IgD-negative memory B cell (primary cell): ENCODE measurements around the gene BRME1. TPM values are rescaled to one million over a fixed set of nuclear protein-coding genes. Genes with fewer than 3 reads are reported as not detected.

Experiments
- H3K27ac Mint-ChIP-seq, 3 donors: one replicate each; pipeline ENCODE4 v1.8.0; 2020 to 2022; ENCODE audit warnings: mild to moderate bottlenecking in 3 of 3, mixed read lengths in 3 of 3, moderate library complexity in 1 of 3
- H3K27me3 Mint-ChIP-seq: one replicate; pipeline ENCODE4 v1.8.0; 2021; ENCODE audit warnings: mixed read lengths
- H3K36me3 Mint-ChIP-seq: one replicate; pipeline ENCODE4 v1.8.0; 2020; ENCODE audit warnings: mild to moderate bottlenecking, mixed read lengths
- H3K4me1 Mint-ChIP-seq, 3 donors: one replicate each; pipeline ENCODE4 v1.8.0; 2020 to 2022; ENCODE audit warnings: mixed read lengths in 3 of 3, mild to moderate bottlenecking in 1 of 3
- H3K4me3 Mint-ChIP-seq, 4 donors: one replicate each; pipeline ENCODE4 v1.8.0; 2020 to 2022; ENCODE audit warnings: mild to moderate bottlenecking in 4 of 4, mixed read lengths in 4 of 4, moderate library complexity in 3 of 4
- H3K9me3 Mint-ChIP-seq, 3 donors: one replicate each; pipeline ENCODE4 v1.8.0; 2020 to 2021; ENCODE audit warnings: mixed read lengths in 3 of 3, mild to moderate bottlenecking in 1 of 3
- polyA plus RNA-seq: library from polyadenylated mRNA; unstranded; fragments of 300-500 nt; fragmentation: Illumina TruSeq; gene quantifications from one replicate; pipeline ENCODE4 v1.2.3, GENCODE V29; 2021

BRME1 gene
- polyA plus RNA-seq, 1 donor from 2014 or later = not detected

- H3K4me3 Mint-ChIP-seq = peak overlapping the region in 2 of 4 donors; percentile 83 to 90
- peaks cover 27% of the 10 kb centered on the region for H3K27me3 Mint-ChIP-seq
- no peak overlapping the region for H3K27ac Mint-ChIP-seq
Observed at GRCh38 chr19:13872339-13872694, 33.6 kb downstream of the BRME1 start.

GRCh38 chr19:13870873-13871272 lies 35.0 kb downstream of the BRME1 start:
- H3K9me3 Mint-ChIP-seq = peaks cover 0 to 2% (median 0%) of the 10 kb centered on the region in 3 donors
- H3K4me1 Mint-ChIP-seq = peaks cover 5 to 6% (median 5%) of the 10 kb centered on the region in 3 donors
- peaks cover 37% of the 10 kb centered on the region for H3K27me3 Mint-ChIP-seq
- no peak overlapping the region for H3K4me3 Mint-ChIP-seq
- no peak overlapping the region for H3K27ac Mint-ChIP-seq
- H3K36me3 Mint-ChIP-seq = no peaks in the 10 kb centered on the region

More at GRCh38 chr19:13872339-13872694, 33.6 kb downstream of the BRME1 start:
- H3K9me3 Mint-ChIP-seq = no peaks in the 10 kb centered on the region
- H3K4me1 Mint-ChIP-seq = peaks cover 0 to 6% (median 5%) of the 10 kb centered on the region in 3 donors
- no peaks in the 10 kb centered on the region for H3K36me3 Mint-ChIP-seq

GRCh38 chr19:13869281-13869680 lies 36.6 kb downstream of the BRME1 start:
- H3K27ac Mint-ChIP-seq = no peak overlapping the region

GRCh38 chr19:13868663-13869062 lies 37.3 kb downstream of the BRME1 start:
- peaks cover 42% of the 10 kb centered on the region for H3K27me3 Mint-ChIP-seq
- H3K4me3 Mint-ChIP-seq = peak overlapping the region in 1 of 4 donors; percentile 15
- H3K36me3 Mint-ChIP-seq = no peaks in the 10 kb centered on the region

More at GRCh38 chr19:13869281-13869680, 36.6 kb downstream of the BRME1 start:
- H3K27me3 Mint-ChIP-seq = peaks cover 40% of the 10 kb centered on the region
- H3K4me3 Mint-ChIP-seq = no peak overlapping the region
- peaks cover 0 to 2% (median 0%) of the 10 kb centered on the region in 3 donors for H3K9me3 Mint-ChIP-seq
- H3K4me1 Mint-ChIP-seq = peaks cover 2 to 10% (median 8%) of the 10 kb centered on the region in 3 donors
- no peaks in the 10 kb centered on the region for H3K36me3 Mint-ChIP-seq

GRCh38 chr19:13866463-13867046 lies 39.4 kb downstream of the BRME1 start:
- Mint-ChIP-seq H3K27ac (peak overlapping the region in 2 of 3 donors; percentile 59 to 95), H3K4me3 (peak overlapping the region; percentile 24 to 90 (median 70))

More at GRCh38 chr19:13868663-13869062, 37.3 kb downstream of the BRME1 start:
- no peak overlapping the region for H3K27ac Mint-ChIP-seq
- H3K9me3 Mint-ChIP-seq = peaks cover 0 to 2% (median 0%) of the 10 kb centered on the region in 3 donors
- peaks cover 0 to 11% (median 11%) of the 10 kb centered on the region in 3 donors for H3K4me1 Mint-ChIP-seq

GRCh38 chr19:13865571-13866462 lies 40.1 kb downstream of the BRME1 start:
- Mint-ChIP-seq H3K4me3 (peak overlapping the region; percentile 24 to 90 (median 70)), H3K27me3 (peaks cover 38% of the 10 kb centered on the region), H3K4me1 (peaks cover 11 to 15% (median 15%) of the 10 kb centered on the region in 3 donors), H3K9me3 (peaks cover 0 to 2% (median 0%) of the 10 kb centered on the region in 3 donors), H3K36me3 (no peaks in the 10 kb centered on the region), H3K27ac (peak overlapping the region in 1 of 3 donors; percentile 95)

More at GRCh38 chr19:13866463-13867046, 39.4 kb downstream of the BRME1 start:
- Mint-ChIP-seq H3K27me3 (peaks cover 38% of the 10 kb centered on the region), H3K4me1 (peaks cover 7 to 12% (median 12%) of the 10 kb centered on the region in 3 donors), H3K9me3 (peaks cover 0 to 2% (median 0%) of the 10 kb centered on the region in 3 donors), H3K36me3 (no peaks in the 10 kb centered on the region)

GRCh38 chr19:13864667-13865570 lies 41.0 kb downstream of the BRME1 start:
- peak overlapping the region in 1 of 3 donors; percentile 7 for H3K27ac Mint-ChIP-seq
- H3K4me1 Mint-ChIP-seq = peaks cover 11 to 16% (median 15%) of the 10 kb centered on the region in 3 donors
- peak overlapping the region; percentile 58 to 83 (median 74) for H3K4me3 Mint-ChIP-seq
- peaks cover 0 to 2% (median 0%) of the 10 kb centered on the region in 3 donors for H3K9me3 Mint-ChIP-seq
- peaks cover 33% of the 10 kb centered on the region for H3K27me3 Mint-ChIP-seq
- H3K36me3 Mint-ChIP-seq = no peaks in the 10 kb centered on the region

GRCh38 chr19:13864046-13864666 lies 41.8 kb downstream of the BRME1 start:
- peak overlapping the region; percentile 58 to 83 (median 74) for H3K4me3 Mint-ChIP-seq
- peaks cover 11 to 16% (median 15%) of the 10 kb centered on the region in 3 donors for H3K4me1 Mint-ChIP-seq
- no peaks in the 10 kb centered on the region for H3K36me3 Mint-ChIP-seq
- peaks cover 0 to 2% (median 0%) of the 10 kb centered on the region in 3 donors for H3K9me3 Mint-ChIP-seq
- peak overlapping the region in 1 of 3 donors; percentile 7 for H3K27ac Mint-ChIP-seq
- H3K27me3 Mint-ChIP-seq = peaks cover 31% of the 10 kb centered on the region

- Mint-ChIP-seq H3K9me3 (peaks cover 0 to 2% (median 0%) of the 10 kb centered on the region in 3 donors), H3K4me3 (peak overlapping the region; percentile 87 to 98 (median 93)), H3K27me3 (peaks cover 20% of the 10 kb centered on the region), H3K36me3 (no peaks in the 10 kb centered on the region), H3K4me1 (peaks cover 11 to 16% (median 15%) of the 10 kb centered on the region in 3 donors), H3K27ac (peak overlapping the region; percentile 55 to 99 (median 96))
Observed at GRCh38 chr19:13861714-13862531, 44.0 kb downstream of the BRME1 start.

- Mint-ChIP-seq H3K9me3 (no peaks in the 10 kb centered on the region), H3K27ac (peak overlapping the region in 1 of 3 donors; percentile 96), H3K4me1 (peaks cover 11 to 16% (median 12%) of the 10 kb centered on the region in 3 donors), H3K36me3 (no peaks in the 10 kb centered on the region), H3K4me3 (peak overlapping the region; percentile 87 to 98 (median 93)), H3K27me3 (peaks cover 14% of the 10 kb centered on the region)
Observed at GRCh38 chr19:13861392-13861713, 44.6 kb downstream of the BRME1 start.

- Mint-ChIP-seq H3K36me3 (no peaks in the 10 kb centered on the region), H3K27me3 (peaks cover 12% of the 10 kb centered on the region), H3K4me3 (peak overlapping the region; percentile 87 to 98 (median 93)), H3K27ac (peak overlapping the region; percentile 24 to 96 (median 64)), H3K4me1 (peaks cover 10 to 16% (median 11%) of the 10 kb centered on the region in 3 donors), H3K9me3 (no peaks in the 10 kb centered on the region)
Observed at GRCh38 chr19:13860679-13861391, 45.1 kb downstream of the BRME1 start.

GRCh38 chr19:13859361-13859880 lies 46.5 kb downstream of the BRME1 start:
- Mint-ChIP-seq H3K4me3 (peak overlapping the region in 2 of 4 donors; percentile 17 to 39), H3K27ac (peak overlapping the region in 2 of 3 donors; percentile 13 to 64), H3K4me1 (peaks cover 7 to 16% (median 11%) of the 10 kb centered on the region in 3 donors), H3K9me3 (no peaks in the 10 kb centered on the region), H3K36me3 (no peaks in the 10 kb centered on the region), H3K27me3 (peaks cover 9% of the 10 kb centered on the region)
